CD14-positive monocyte (primary cell): Measurements from ENCODE around the gene SREK1IP1. TPM values are rescaled to one million over a fixed set of nuclear protein-coding genes. Genes with fewer than 3 reads are reported as not detected.
A peak's percentile ranks its signal among the peaks of the same experiment; 100 is the strongest.

Source experiments
- DNase-seq, 3 donors: peaks; one replicate each; pipeline ENCODE4 v3.0.0-alpha.2; 2011 to 2022
- H2AFZ ChIP-seq: 2 replicates; pipeline ENCODE4 v1.6.0; 2012; ENCODE audit warnings: mild to moderate bottlenecking, low read depth, low read length, inconsistent platforms; ENCODE audit not compliant: insufficient read depth, poor library complexity, severe bottlenecking
- H3K27ac ChIP-seq, 2 donors: 1 replicate in 1 of 2; 2 replicates in 1 of 2; pipeline ENCODE4 v1.5.1; 2012 to 2013; ENCODE audit warnings: low read length in 2 of 2, control low read depth in 1 of 2, inconsistent platforms in 1 of 2, low read depth in 1 of 2, mild to moderate bottlenecking in 1 of 2
- H3K27me3 ChIP-seq, 2 donors: one replicate each; pipeline versions ENCODE4 v1.6.0 to v1.6.1; 2011 to 2013; ENCODE audit warnings: low read length in 2 of 2; ENCODE audit not compliant: control insufficient read depth in 2 of 2, insufficient read depth in 2 of 2
- H3K36me3 ChIP-seq, 2 donors: replicated peaks in 1 of 2; 1 replicate in 1 of 2; 2 replicates in 1 of 2; pipeline versions ENCODE4 v1.5.1 to v1.6.1; 2012 to 2013; ENCODE audit warnings: low read length in 2 of 2, control low read depth in 1 of 2, inconsistent platforms in 1 of 2, mild to moderate bottlenecking in 1 of 2; ENCODE audit not compliant: insufficient read depth in 2 of 2, control insufficient read depth in 1 of 2
- H3K4me1 ChIP-seq, 2 donors: 1 replicate in 1 of 2; 2 replicates in 1 of 2; pipeline versions ENCODE4 v1.5.1 to v1.6.1; 2012 to 2013; ENCODE audit warnings: low read length in 2 of 2, control low read depth in 1 of 2, inconsistent platforms in 1 of 2, mild to moderate bottlenecking in 1 of 2, moderate library complexity in 1 of 2; ENCODE audit not compliant: insufficient read depth in 2 of 2, control insufficient read depth in 1 of 2
- H3K4me2 ChIP-seq: replicated peaks from 2 replicates; pipeline ENCODE3; 2012; ENCODE audit warnings: low read length, moderate library complexity, mild to moderate bottlenecking; ENCODE audit not compliant: poor library complexity, severe bottlenecking; ENCODE audit errors: extremely low read depth
- H3K4me3 ChIP-seq, 3 experiments: fragments of 200-600 bp in 1 of 3; sonication (generic) in 1 of 3; replicated peaks in 1 of 3; 1 replicate in 2 of 3; 2 replicates in 1 of 3; pipeline ENCODE4 v1.5.1; 2011 to 2013; ENCODE audit warnings: low read length in 3 of 3, mild to moderate bottlenecking in 3 of 3, control low read depth in 2 of 3, low read depth in 2 of 3, inconsistent platforms in 1 of 3, moderate library complexity in 1 of 3
- H3K79me2 ChIP-seq: 2 replicates; pipeline ENCODE4 v1.6.0; 2012; ENCODE audit warnings: mild to moderate bottlenecking, control low read depth, inconsistent platforms, low read length, moderate library complexity; ENCODE audit not compliant: insufficient read depth
- H3K9ac ChIP-seq: 2 replicates; pipeline ENCODE4 v1.6.0; 2017; ENCODE audit warnings: low read length, mild to moderate bottlenecking; ENCODE audit not compliant: insufficient read depth, poor library complexity, severe bottlenecking
- H3K9me3 ChIP-seq, 2 donors: replicated peaks in 1 of 2; 1 replicate in 1 of 2; 2 replicates in 1 of 2; pipeline versions ENCODE4 v1.5.1 to v1.6.1; 2012 to 2013; ENCODE audit warnings: low read length in 2 of 2, control low read depth in 1 of 2; ENCODE audit not compliant: control insufficient read depth in 1 of 2, insufficient read depth in 1 of 2
- H4K20me1 ChIP-seq: 2 replicates; pipeline ENCODE4 v1.6.0; 2012; ENCODE audit warnings: mild to moderate bottlenecking, low read length, control low read depth, moderate library complexity; ENCODE audit not compliant: insufficient read depth
- H3K27ac Mint-ChIP-seq, 7 donors: one replicate each; pipeline ENCODE4 v1.8.0; 2020; ENCODE audit warnings: mild to moderate bottlenecking in 7 of 7, mixed read lengths in 7 of 7, moderate library complexity in 6 of 7, inconsistent platforms in 2 of 7
- H3K27me3 Mint-ChIP-seq, 3 donors: one replicate each; pipeline ENCODE4 v1.8.0; 2021 to 2022; ENCODE audit warnings: low read depth in 3 of 3, mild to moderate bottlenecking in 3 of 3, mixed read lengths in 3 of 3, moderate library complexity in 3 of 3, inconsistent platforms in 1 of 3
- H3K36me3 Mint-ChIP-seq, 2 donors: one replicate each; pipeline ENCODE4 v1.8.0; 2020; ENCODE audit warnings: mixed read lengths in 2 of 2, inconsistent platforms in 1 of 2, mild to moderate bottlenecking in 1 of 2
- H3K4me1 Mint-ChIP-seq: one replicate; pipeline ENCODE4 v1.8.0; 2020; ENCODE audit warnings: mild to moderate bottlenecking, mixed read lengths
- H3K4me3 Mint-ChIP-seq, 2 donors: one replicate each; pipeline ENCODE4 v1.8.0; 2020; ENCODE audit warnings: mild to moderate bottlenecking in 2 of 2, mixed read lengths in 2 of 2, moderate library complexity in 1 of 2
- H3K9me3 Mint-ChIP-seq, 7 donors: one replicate each; pipeline ENCODE4 v1.8.0; 2020 to 2022; ENCODE audit warnings: mixed read lengths in 7 of 7, mild to moderate bottlenecking in 6 of 7, moderate library complexity in 6 of 7, inconsistent platforms in 2 of 7
- CTCF ChIP-seq: fragments of 200-600 bp; IDR thresholded peaks from one replicate; pipeline ENCODE4 v1.8.0; 2022; ENCODE audit warnings: antibody characterized with exemption, mild to moderate bottlenecking
- WGBS: methylation state at CpG from one replicate; pipeline ENCODE4 v1.1.5; 2013; ENCODE audit warnings: missing lambda C conversion rate; ENCODE audit not compliant: insufficient coverage; 5-methylcytosine and 5-hydroxymethylcytosine counted together
- intact Hi-C, 2 donors: fragments of 100-400 bp; cut with micrococcal nuclease; formaldehyde crosslinking; loops; one replicate each; pipeline versions ENCODE4 v1.15.0 to v1.15.1; 2023
- polyA plus RNA-seq, 3 donors: library from polyadenylated mRNA; depleted of rRNA in 1 of 3; unstranded in 2 of 3; stranded (reverse) in 1 of 3; fragments of 300-500 nt in 2 of 3; fragments of >200 nt in 1 of 3; fragmentation: Illumina TruSeq in 2 of 3; gene quantifications; 1 replicate in 2 of 3; 2 replicates in 1 of 3; pipeline ENCODE4 v1.2.3, GENCODE V29; 2012 to 2021

The SREK1IP1 gene
- polyA plus RNA-seq, 3 donors: 6.9 to 18.3 (median 16.9) TPM

- H3K27me3 Mint-ChIP-seq: no peaks in the 10 kb centered on the region
- Histone ChIP-seq H3K27me3 (no peaks in the 10 kb centered on the region), H2AFZ (no peak overlapping the region), H3K9me3 (no peaks in the 10 kb centered on the region), H4K20me1 (peaks cover 20% of the 10 kb centered on the region), H3K4me2 (no peak overlapping the region), H3K4me1 (no peaks in the 10 kb centered on the region), H3K9ac (no peak overlapping the region), H3K4me3 (no peak overlapping the region), H3K36me3 (peaks cover 17 to 36% of the 10 kb centered on the region in 2 donors), H3K79me2 (peaks cover 5% of the 10 kb centered on the region), H3K27ac (no peak overlapping the region)
- TF ChIP-seq CTCF: no peak
- peaks cover 2% of the 10 kb centered on the region for H3K4me1 Mint-ChIP-seq
- H3K4me3 Mint-ChIP-seq: no peak overlapping the region
- DNase-seq: no peak
- intact Hi-C loops: no loop called here
- peaks cover 0 to 2% (median 0%) of the 10 kb centered on the region in 7 donors for H3K9me3 Mint-ChIP-seq
- H3K27ac Mint-ChIP-seq: peak overlapping the region in 1 of 7 donors; percentile 78
- 100% methylated on average over 1 of the region's 4 CpGs for WGBS
- H3K36me3 Mint-ChIP-seq: peaks cover 31 to 40% of the 10 kb centered on the region in 2 donors
These were observed 19.1 kb downstream of the SREK1IP1 start for GRCh38 chr5:64749385-64749784.

- WGBS: 100% methylated on average over 1 of the region's 1 CpG
- no peak overlapping the region for H3K27ac Mint-ChIP-seq
- H2AFZ ChIP-seq: no peak overlapping the region
These were observed 22.0 kb downstream of the SREK1IP1 start for GRCh38 chr5:64746446-64746845.

More at GRCh38 chr5:64746446-64746845, 22.0 kb downstream of the SREK1IP1 start:
- H3K9ac ChIP-seq: no peak overlapping the region
- no peak for TF ChIP-seq CTCF
- no peak overlapping the region for H3K4me3 ChIP-seq
- no peaks in the 10 kb centered on the region for H3K79me2 ChIP-seq
- H3K4me2 ChIP-seq: no peak overlapping the region
- intact Hi-C loops: no loop called here
- Mint-ChIP-seq H3K36me3 (peaks cover 27 to 29% of the 10 kb centered on the region in 2 donors), H3K4me3 (no peak overlapping the region), H3K4me1 (peaks cover 2% of the 10 kb centered on the region), H3K9me3 (no peaks in the 10 kb centered on the region), H3K27me3 (no peaks in the 10 kb centered on the region)
- no peaks in the 10 kb centered on the region for H3K4me1 ChIP-seq
- H3K9me3 ChIP-seq: no peaks in the 10 kb centered on the region
- H3K36me3 ChIP-seq: peaks cover 0 to 26% of the 10 kb centered on the region in 2 donors
- H3K27ac ChIP-seq: no peak overlapping the region
- no peaks in the 10 kb centered on the region for H3K27me3 ChIP-seq
- no peak for DNase-seq
- H4K20me1 ChIP-seq: peaks cover 28% of the 10 kb centered on the region
